Urothelium cell line (cell line): Measurements from ENCODE around the gene PTK7.

Experiments used
- DNase-seq: peaks from one replicate; pipeline ENCODE4 v3.0.0; 2011; ENCODE audit warnings: low spot score, mixed read lengths
- FAIRE-seq: peaks from 2 replicates; lab custom pipeline; 2011; peaks lifted over from hg19 to GRCh38; lab: Jason Lieb, UNC

The PTK7 gene

DNA sequence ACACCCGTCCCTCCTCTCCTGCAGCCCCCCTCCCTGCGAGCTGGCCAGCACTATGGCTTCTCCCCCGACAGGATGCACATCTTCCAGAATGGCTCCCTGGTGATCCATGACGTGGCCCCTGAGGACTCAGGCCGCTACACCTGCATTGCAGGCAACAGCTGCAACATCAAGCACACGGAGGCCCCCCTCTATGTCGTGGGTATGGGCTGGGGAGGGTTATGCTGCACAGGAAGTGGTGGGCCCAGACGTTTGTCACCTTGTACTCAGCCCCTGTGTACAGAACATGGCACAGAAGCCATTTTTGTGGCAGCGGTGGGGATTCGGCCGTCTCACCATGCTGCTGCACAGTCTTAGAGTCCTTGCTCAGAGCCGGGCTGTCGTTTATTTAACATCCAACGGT lies 66.0 kb downstream of the PTK7 start:
- DNase-seq (no peak), FAIRE-seq (no peak)

GRCh38 chr6:43143235-43144128 lies 67.4 kb downstream of the PTK7 start:
- DNase-seq (peak; percentile 85), FAIRE-seq (no peak)

- FAIRE-seq (no peak), DNase-seq (no peak)
These were observed 68.8 kb downstream of the PTK7 start for GRCh38 chr6:43144879-43145278.

GRCh38 chr6:43146261-43146660 lies 70.1 kb downstream of the PTK7 start:
- FAIRE-seq = no peak
- no peak for DNase-seq

DNA sequence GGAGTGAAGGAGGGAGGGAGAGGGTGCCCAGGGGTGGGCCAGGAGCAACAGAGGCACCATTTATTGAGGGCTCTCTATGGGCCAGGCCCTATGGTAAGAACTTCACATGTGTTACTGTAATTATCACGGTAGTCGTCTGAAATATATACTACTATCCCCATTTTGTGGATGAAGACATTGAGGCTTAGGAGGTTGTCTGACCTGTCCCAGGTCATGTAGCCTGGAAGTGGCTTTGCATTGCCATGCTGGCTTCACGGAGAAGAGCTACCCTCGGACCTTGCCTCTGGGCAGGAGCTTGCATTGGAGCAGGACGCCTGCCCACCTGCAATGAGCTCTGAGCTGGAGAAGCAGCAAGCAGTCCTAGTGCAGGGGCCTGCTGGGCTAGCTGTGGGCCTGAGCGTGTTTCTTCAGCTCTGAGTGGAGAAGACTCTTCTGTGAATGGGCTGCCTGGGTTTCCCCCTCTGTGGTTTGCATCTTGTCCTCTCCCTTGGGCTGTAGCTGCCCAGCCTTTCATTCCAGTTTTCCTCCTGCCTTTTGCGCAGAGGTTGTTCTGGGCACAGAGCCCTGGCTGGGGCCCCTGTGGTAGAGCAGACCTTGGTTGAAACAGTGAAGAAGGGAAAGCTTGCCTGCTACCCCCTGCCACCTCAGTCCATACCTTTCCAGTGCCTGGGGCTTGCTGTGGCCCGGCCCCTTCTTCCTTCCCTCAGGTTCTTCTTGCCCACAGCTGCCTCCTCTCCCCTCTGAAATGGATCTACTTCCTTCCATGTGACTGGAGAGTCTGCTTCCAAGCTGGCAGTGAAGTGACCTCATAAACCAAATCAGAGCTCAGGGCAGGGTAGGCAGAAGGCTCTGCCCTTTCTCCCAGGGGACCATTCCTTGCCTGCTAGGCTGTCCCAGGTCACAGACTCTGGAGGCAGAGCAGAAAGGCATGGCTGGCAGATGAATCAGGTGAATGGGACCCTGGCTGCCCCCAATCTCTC lies 70.9 kb downstream of the PTK7 start:
- DNase-seq = no peak

DNA sequence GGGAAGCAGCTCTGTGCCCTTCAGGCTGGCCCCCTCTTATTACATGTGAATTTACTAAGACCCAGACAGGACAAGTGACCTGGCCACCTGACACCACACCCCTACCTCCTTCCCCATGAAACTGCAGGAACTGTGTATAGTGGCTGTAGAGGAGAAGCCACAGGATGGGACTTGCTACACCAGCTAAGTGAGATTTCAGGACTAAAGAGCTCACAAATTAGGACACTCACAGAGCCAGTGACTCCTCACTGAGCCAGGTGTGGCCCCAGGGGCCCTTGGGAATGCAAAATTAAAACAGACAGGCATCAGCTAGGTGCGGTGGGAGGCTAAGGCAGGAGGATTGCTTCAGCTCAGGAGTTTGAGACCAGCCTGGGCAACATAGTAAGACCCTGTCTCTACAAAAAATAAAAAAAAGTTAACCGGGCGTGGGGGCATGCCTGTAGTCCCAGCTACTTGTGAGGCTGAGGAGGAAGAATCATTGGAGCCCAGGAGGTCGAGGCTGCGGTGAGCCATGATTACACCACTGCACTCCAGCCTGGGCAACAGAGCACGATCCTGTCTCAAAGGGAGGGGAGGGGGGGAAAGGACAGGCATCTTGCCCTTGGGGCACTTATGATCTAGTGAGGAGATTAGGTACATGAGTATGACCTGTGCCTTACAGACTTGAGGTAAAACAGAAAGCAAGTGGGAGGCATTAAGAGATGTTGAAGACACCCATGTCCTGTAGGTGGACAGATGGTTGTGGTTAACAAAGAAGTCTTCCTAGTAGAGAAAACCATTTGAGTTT lies 71.8 kb downstream of the PTK7 start:
- FAIRE-seq = no peak
- DNase-seq = no peak

More for the DNA sequence above, 70.9 kb downstream of the PTK7 start:
- no peak for FAIRE-seq

DNA sequence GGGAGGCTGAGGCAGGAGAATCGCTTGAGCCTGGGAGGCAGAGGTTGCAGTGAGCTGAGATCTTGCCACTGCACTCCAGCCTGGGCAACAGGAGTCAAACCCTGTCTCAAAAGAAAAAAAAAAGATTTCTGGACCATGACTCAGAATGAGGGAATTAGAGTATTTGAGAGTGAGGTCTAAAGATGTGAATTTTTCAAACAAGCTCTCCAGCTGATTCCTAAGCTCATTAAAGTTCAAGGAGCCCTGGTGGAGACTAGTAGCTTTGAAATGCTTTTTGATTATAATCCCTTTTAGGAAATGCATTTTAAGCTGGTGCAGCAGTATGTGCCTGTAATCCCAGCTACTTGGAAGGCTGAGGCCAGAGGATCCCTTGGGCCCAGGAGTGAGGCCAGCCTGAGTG lies 73.2 kb downstream of the PTK7 start:
- no peak for FAIRE-seq
- no peak for DNase-seq

DNA sequence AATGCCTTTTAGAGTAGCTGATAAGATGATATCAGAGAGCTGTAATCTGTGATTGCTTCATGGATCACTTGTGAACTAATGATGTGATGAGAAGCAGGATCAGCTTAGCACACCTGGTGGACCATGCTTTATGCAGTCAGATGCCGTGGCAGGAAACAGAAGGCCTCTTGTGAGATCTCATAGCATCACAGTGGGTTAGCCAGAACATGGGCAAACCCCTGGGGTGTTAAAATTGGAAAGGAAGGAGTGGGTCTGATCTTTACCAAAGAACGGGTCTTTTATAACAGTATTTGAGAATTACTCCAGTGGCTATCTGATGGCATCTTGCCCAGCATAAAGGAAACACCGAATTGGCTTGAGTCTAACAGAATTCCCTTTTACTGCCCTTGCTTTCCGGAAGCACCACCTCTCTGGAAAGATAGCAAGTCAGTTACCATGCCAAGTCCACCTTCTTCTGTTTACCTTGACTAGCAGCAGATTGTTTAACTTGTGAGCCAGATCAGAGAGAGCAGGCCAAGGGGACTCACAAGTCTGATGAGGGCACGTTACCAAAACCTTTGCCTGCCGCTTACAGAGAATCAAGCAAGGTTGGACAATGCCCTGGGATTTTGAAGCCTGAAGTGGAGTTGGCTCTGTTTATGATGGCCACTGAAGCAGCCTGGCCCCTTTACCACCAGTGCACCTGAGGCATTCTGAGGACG lies 74.1 kb downstream of the PTK7 start:
- FAIRE-seq (no peak), DNase-seq (no peak)

DNA sequence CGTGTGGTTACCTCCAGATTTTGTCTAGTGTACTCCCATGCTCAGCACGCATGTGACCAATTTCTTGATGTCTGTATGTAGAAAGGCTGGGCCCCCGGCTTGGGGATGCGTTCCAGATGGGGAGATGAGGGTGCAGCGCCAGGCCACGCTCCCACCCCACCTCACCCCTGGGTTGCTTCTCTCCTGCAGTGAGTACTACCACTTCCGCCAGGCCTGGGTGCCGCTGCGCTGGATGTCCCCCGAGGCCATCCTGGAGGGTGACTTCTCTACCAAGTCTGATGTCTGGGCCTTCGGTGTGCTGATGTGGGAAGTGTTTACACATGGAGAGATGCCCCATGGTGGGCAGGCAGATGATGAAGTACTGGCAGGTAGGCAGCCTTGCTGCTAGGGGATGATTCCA lies 83.5 kb downstream of the PTK7 start:
- FAIRE-seq (no peak), DNase-seq (no peak)

GRCh38 chr6:43163899-43164298 lies 87.8 kb downstream of the PTK7 start:
- no peak for DNase-seq
- no peak for FAIRE-seq

- DNase-seq = peak; percentile 83
- FAIRE-seq = no peak
These were observed 94.4 kb downstream of the PTK7 start for GRCh38 chr6:43170417-43170930.

GRCh38 chr6:43170931-43171706 lies 95.0 kb downstream of the PTK7 start, which contains the start of gene SRF:
Gene SRF (plus strand): TSS chr6:43171269. CDS start chr6:43171657, 388 bp downstream.
- FAIRE-seq = no peak

DNA sequence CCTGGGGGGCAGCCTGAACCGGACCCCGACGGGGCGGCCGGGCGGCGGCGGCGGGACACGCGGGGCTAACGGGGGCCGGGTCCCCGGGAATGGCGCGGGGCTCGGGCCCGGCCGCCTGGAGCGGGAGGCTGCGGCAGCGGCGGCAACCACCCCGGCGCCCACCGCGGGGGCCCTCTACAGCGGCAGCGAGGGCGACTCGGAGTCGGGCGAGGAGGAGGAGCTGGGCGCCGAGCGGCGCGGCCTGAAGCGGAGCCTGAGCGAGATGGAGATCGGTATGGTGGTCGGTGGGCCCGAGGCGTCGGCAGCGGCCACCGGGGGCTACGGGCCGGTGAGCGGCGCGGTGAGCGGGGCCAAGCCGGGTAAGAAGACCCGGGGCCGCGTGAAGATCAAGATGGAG lies 95.6 kb downstream of the PTK7 start:
- no peak for FAIRE-seq
- DNase-seq = peak; percentile 19

More at GRCh38 chr6:43170931-43171706, 95.0 kb downstream of the PTK7 start, which contains the start of gene SRF:
- DNase-seq = peak; percentile 94

GRCh38 chr6:43172104-43173007 lies 96.2 kb downstream of the PTK7 start:
- DNase-seq (peak; percentile 41), FAIRE-seq (no peak)

- DNase-seq (no peak), FAIRE-seq (peak; percentile 72)
These were observed 97.6 kb downstream of the PTK7 start for GRCh38 chr6:43173591-43174262.

DNA sequence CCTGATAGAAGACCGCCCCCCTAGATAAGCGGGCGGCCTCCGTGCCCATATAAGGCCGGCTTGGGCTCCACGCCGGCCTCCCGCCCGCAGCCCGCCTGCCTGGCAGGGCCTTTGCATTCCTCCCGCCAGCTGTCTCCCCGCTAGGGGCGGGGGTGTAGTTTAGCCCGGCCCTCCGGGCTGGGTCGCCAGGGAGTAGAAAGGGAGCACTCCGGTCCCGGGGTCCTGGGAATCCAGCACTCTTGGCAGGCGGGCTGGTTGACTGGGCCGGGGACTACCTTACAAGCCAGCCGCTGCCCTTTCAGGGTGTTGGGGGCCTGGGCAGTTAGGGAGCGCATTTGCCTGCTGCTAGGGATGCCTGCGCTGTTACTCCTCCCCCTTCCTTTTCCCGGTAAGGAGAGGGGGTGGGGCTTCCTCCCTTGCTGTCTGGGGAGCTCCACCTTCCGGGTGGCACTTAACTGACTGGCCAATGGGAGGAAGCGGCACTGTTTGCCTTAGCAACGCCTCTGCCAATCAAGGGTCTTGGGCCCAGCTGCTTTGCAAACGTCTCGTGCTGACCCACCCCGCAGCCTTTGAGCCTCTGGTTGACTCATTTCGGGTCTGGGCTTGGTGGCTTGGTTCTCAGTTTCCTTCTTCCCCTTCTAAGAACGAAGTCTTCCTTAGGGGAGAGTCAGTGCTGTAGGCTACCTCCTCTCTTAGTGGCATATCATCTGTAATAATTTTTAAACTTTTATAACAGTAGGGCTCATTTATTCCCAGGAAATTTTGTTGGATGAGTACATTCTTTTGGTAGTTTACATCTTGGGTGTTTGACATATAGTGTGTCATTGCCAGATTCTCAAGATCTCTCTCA lies 98.4 kb downstream of the PTK7 start:
- FAIRE-seq = no peak

More for the DNA sequence above, 98.4 kb downstream of the PTK7 start:
- DNase-seq = peak; percentile 99
